ENCODE results near the gene MORC1.

The MORC1 gene

GRCh38 chr3:108936924-108937689, 180.8 kb downstream of the MORC1 start:
- no peak for DNase-seq

- no peak for DNase-seq
These were observed 186.9 kb downstream of the MORC1 start for GRCh38 chr3:108931035-108931434.

GRCh38 chr3:108918866-108919265, 199.1 kb downstream of the MORC1 start:
- DNase-seq = no peak

GRCh38 chr3:108914774-108915641, 202.9 kb downstream of the MORC1 start:
- DNase-seq = peak; percentile 46

- DNase-seq = no peak
These were observed 208.1 kb downstream of the MORC1 start for GRCh38 chr3:108909799-108910198.

All from CD4-positive, alpha-beta T cell treated with Interferon gamma for 1 hour (primary cell).